ENCODE measurements around the gene ATP2A1.

- TF ChIP-seq CTCF (tag by site-specific recombination; IDR thresholded peaks at IDR 0.05) (no peak), ZBTB17 (tag by site-specific recombination; IDR thresholded peaks at IDR 0.05) (no peak), REST (tag by site-specific recombination; IDR thresholded peaks at IDR 0.05) (no peak), PRDM4 (tag by site-specific recombination; IDR thresholded peaks at IDR 0.05) (no peak), KLF9 (tag by site-specific recombination; IDR thresholded peaks at IDR 0.05; ENCODE audit: low read depth) (peak; percentile 45; the same call in 1 of the 2 replicates), ZNF391 (tag by site-specific recombination; IDR thresholded peaks at IDR 0.05; ENCODE audit: borderline replicate concordance, low read depth) (no peak), ZNF404 (tag by site-specific recombination; IDR thresholded peaks at IDR 0.05) (no peak), ZNF146 (tag by site-specific recombination; IDR thresholded peaks at IDR 0.05) (no peak)
These were observed 57.9 kb downstream of the ATP2A1 start for GRCh38 chr16:28935924-28936783.
